Smooth muscle cell (in vitro differentiated cells): ENCODE results near the gene DAB1. TPM values are rescaled to one million over a fixed set of nuclear protein-coding genes. Genes with fewer than 3 reads are reported as not detected.

Experiments used
- DNase-seq: peaks from one replicate; lab custom pipeline; 2025; ENCODE audit not compliant: unreplicated experiment; lab: John Stamatoyannopoulos, UW
- H2AFZ ChIP-seq: fragments of 200-600 bp; sonication (generic); 2 replicates; pipeline ENCODE4 v1.6.0; 2016; ENCODE audit warnings: antibody characterized with exemption, low read depth, mild to moderate bottlenecking
- H3F3A ChIP-seq: fragments of 200-600 bp; sonication (generic); 2 replicates; pipeline ENCODE4 v1.6.0; 2017; ENCODE audit warnings: antibody characterized with exemption, low read depth
- H3K27ac ChIP-seq: fragments of 200-600 bp; sonication (generic); 2 replicates; pipeline ENCODE4 v1.5.1; 2016; ENCODE audit warnings: low read depth, mild to moderate bottlenecking
- H3K27me3 ChIP-seq: fragments of 200-600 bp; sonication (generic); 2 replicates; pipeline ENCODE4 v1.6.1; 2016; ENCODE audit warnings: low read depth, mild to moderate bottlenecking
- H3K36me3 ChIP-seq: fragments of 200-600 bp; sonication (generic); 2 replicates; pipeline ENCODE4 v1.5.1; 2016; ENCODE audit warnings: low read depth
- H3K4me1 ChIP-seq: fragments of 200-600 bp; sonication (generic); 2 replicates; pipeline ENCODE4 v1.5.1; 2016; ENCODE audit warnings: low read depth
- H3K4me2 ChIP-seq: fragments of 200-600 bp; sonication (generic); 2 replicates; pipeline ENCODE4 v1.6.0; 2016; ENCODE audit warnings: mild to moderate bottlenecking
- H3K4me3 ChIP-seq: fragments of 200-600 bp; sonication (generic); 2 replicates; pipeline ENCODE4 v1.5.1; 2016; ENCODE audit warnings: mild to moderate bottlenecking
- H3K79me2 ChIP-seq: fragments of 200-600 bp; sonication (generic); 2 replicates; pipeline ENCODE4 v1.6.0; 2016; ENCODE audit warnings: low read depth, mild to moderate bottlenecking
- H3K9ac ChIP-seq: fragments of 200-600 bp; sonication (generic); 2 replicates; pipeline ENCODE4 v1.6.0; 2016; ENCODE audit warnings: low read depth
- H3K9me3 ChIP-seq: fragments of 200-600 bp; sonication (generic); replicated peaks from 2 replicates; pipeline ENCODE4 v1.5.1; 2016; ENCODE audit warnings: low read depth
- H4K20me1 ChIP-seq: fragments of 200-600 bp; sonication (generic); 2 replicates; pipeline ENCODE4 v1.6.0; 2016; ENCODE audit warnings: low read depth
- CTCF ChIP-seq: fragments of 200-600 bp; sonication (generic); IDR thresholded peaks from 2 replicates; pipeline ENCODE4 v1.5.1; 2017; ENCODE audit warnings: borderline replicate concordance, mild to moderate bottlenecking, antibody characterized with exemption; ENCODE audit not compliant: insufficient read depth, poor library complexity, severe bottlenecking
- WGBS: methylation state at CpG from one replicate; pipeline ENCODE4 v1.1.7; 2016; ENCODE audit warnings: low lambda C conversion rate; 5-methylcytosine and 5-hydroxymethylcytosine counted together
- polyA plus RNA-seq: library from polyadenylated mRNA; unstranded; fragments of >200 nt; fragmentation: Nextera tagmentation; extraction: Ambion mirVana; gene quantifications from 2 replicates; pipeline ENCODE4 v1.2.1, GENCODE V29; 2016
- total RNA-seq: library from RNA; depleted of rRNA; stranded (reverse); fragments of >200 nt; gene quantifications from 2 replicates; pipeline ENCODE4 v1.2.3, GENCODE V29; 2014

The DAB1 gene
- total and polyA plus RNA-seq, 2 experiments from 2014 or later, result 0.22 to 0.30 TPM

GRCh38 chr1:57461405-57461804, 37.5 kb upstream of the DAB1 start:
- WGBS, result 83% methylated on average over 2 of the region's 2 CpGs
- Histone ChIP-seq H3K4me2 (no peak overlapping the region), H3K9me3 (no peaks in the 10 kb centered on the region), H3K4me3 (no peak overlapping the region), H3K79me2 (no peaks in the 10 kb centered on the region), H3F3A (no peaks in the 10 kb centered on the region), H4K20me1 (no peaks in the 10 kb centered on the region), H2AFZ (no peak overlapping the region), H3K4me1 (no peaks in the 10 kb centered on the region), H3K36me3 (no peaks in the 10 kb centered on the region), H3K27me3 (no peaks in the 10 kb centered on the region), H3K27ac (no peak overlapping the region), H3K9ac (no peak overlapping the region)
- no peak for TF ChIP-seq CTCF
- DNase-seq, result no peak

- Histone ChIP-seq H3F3A (no peaks in the 10 kb centered on the region), H3K4me2 (no peak overlapping the region), H3K4me1 (no peaks in the 10 kb centered on the region), H3K27me3 (peaks cover 22% of the 10 kb centered on the region), H3K79me2 (no peaks in the 10 kb centered on the region), H3K27ac (no peak overlapping the region), H3K4me3 (no peak overlapping the region), H3K36me3 (no peaks in the 10 kb centered on the region), H2AFZ (no peak overlapping the region), H3K9ac (no peak overlapping the region), H3K9me3 (no peaks in the 10 kb centered on the region), H4K20me1 (no peaks in the 10 kb centered on the region)
- 72% methylated on average over 5 of the region's 5 CpGs for WGBS
- TF ChIP-seq CTCF, result no peak
- DNase-seq, result no peak
Measured at GRCh38 chr1:57451516-57451915, 27.7 kb upstream of the DAB1 start.

- Histone ChIP-seq H4K20me1 (no peaks in the 10 kb centered on the region), H3K9me3 (no peaks in the 10 kb centered on the region), H2AFZ (no peak overlapping the region), H3K27ac (no peak overlapping the region), H3K4me3 (no peak overlapping the region), H3K79me2 (no peaks in the 10 kb centered on the region), H3K27me3 (peaks cover 22% of the 10 kb centered on the region), H3K9ac (no peak overlapping the region), H3F3A (no peaks in the 10 kb centered on the region), H3K4me1 (no peaks in the 10 kb centered on the region), H3K36me3 (no peaks in the 10 kb centered on the region), H3K4me2 (no peak overlapping the region)
- 61% methylated on average over 3 of the region's 3 CpGs for WGBS
- no peak for TF ChIP-seq CTCF
- DNase-seq, result no peak
Measured at GRCh38 chr1:57450981-57451380, 27.1 kb upstream of the DAB1 start.

- Histone ChIP-seq H3K9ac (no peak overlapping the region), H3K27me3 (peaks cover 25% of the 10 kb centered on the region), H3K27ac (no peak overlapping the region), H3F3A (no peaks in the 10 kb centered on the region), H3K9me3 (no peaks in the 10 kb centered on the region), H3K4me3 (no peak overlapping the region), H3K4me2 (no peak overlapping the region), H2AFZ (no peak overlapping the region), H3K36me3 (no peaks in the 10 kb centered on the region), H4K20me1 (no peaks in the 10 kb centered on the region), H3K4me1 (no peaks in the 10 kb centered on the region), H3K79me2 (no peaks in the 10 kb centered on the region)
- 90% methylated on average over 3 of the region's 3 CpGs for WGBS
- DNase-seq, result no peak
- no peak for TF ChIP-seq CTCF
Measured at GRCh38 chr1:57447551-57447950, 23.7 kb upstream of the DAB1 start.
